GM10266 (cell line): ENCODE measurements around the gene PLCD3.

Experiments used
- DNase-seq: peaks from one replicate; pipeline ENCODE4 v3.0.0; 2012; ENCODE audit errors: extremely low spot score
- CTCF ChIP-seq: IDR thresholded peaks from 2 replicates; pipeline ENCODE4 v1.5.1; 2012; ENCODE audit warnings: mild to moderate bottlenecking, low read depth; ENCODE audit not compliant: control insufficient read depth, insufficient read depth; ENCODE audit errors: missing control alignments

The PLCD3 gene

DNA sequence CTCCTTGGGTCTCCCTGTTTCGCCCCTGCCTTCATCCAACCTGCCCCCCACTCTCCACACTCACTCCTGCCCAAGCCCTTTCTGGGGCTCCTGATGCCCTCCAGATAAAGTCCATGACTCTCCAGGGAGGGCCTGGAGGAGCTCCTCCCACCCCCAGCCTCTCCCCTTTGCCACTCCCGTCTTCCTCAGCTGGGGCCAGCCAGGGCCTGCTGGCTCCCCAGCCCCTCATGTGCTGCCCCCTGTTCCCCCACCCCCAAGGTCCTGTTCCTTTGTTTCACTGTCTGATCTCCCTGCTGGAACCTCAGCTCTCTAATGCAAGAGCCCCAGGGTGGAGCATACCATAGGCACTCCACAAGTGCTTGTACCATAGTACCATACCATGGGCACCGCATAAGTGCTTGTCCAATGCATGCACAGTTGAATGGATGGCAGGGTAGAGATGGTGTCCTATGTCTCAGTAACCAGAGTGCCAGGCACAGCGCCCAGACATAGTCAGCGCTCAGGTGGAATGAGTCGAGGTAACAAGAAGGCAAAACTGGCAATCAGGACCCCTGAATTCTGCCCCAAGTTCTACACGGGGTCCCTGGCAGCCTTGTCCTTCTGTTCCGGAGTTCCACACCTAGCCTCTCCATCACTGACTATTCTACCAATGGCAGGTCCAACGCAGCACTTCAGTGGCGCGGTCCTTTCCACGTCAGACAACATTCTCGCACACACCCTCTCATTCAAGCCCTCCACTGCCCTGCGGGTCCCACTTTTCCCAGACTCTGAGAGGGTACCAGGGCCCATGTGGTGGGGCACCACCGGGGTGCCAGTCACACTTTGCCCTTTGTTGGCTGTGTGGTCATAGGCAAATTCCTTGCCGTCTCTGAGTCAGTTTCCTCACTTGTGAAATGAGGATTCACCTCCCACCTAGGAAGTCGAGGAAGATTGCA, 1.4 kb downstream of the PLCD3 start:
- no peak for TF ChIP-seq CTCF
- DNase-seq, result no peak

DNA sequence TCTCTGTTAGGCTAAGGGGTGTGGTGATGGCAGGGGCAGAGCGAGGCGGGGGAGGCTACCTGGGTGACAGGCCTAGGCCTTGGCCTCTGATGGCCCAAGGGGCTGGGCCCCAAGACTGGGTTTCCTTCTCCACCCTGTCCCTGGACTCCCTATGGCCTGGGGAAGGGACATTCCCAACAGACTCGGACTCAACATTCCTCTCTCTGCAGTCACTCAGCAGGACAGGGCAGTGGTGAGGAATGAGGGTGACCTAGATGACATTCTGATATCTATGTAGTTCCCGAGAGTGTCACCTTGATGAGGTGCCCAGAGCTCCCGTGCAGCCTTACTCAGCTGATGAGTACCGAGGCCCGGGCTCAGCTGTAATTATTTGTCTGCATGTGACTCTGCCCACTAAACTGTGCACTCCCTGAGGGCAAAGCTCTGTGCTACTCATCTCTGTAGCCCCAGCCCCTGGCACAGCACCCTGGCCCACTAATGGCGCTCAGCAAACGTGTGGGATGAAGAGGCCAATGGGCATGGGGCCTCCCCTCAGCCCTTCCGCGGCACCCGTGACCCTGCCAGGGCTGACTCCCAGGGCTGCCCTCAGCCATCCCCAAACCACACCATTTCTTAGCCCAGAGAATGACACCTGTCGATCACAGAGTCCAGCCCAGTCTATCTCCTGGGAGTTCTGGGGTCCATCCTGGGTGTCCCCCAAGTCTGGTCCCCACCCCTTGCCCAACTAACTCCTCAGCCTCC, 2.2 kb downstream of the PLCD3 start:
- no peak for DNase-seq
- TF ChIP-seq CTCF, result no peak

DNA sequence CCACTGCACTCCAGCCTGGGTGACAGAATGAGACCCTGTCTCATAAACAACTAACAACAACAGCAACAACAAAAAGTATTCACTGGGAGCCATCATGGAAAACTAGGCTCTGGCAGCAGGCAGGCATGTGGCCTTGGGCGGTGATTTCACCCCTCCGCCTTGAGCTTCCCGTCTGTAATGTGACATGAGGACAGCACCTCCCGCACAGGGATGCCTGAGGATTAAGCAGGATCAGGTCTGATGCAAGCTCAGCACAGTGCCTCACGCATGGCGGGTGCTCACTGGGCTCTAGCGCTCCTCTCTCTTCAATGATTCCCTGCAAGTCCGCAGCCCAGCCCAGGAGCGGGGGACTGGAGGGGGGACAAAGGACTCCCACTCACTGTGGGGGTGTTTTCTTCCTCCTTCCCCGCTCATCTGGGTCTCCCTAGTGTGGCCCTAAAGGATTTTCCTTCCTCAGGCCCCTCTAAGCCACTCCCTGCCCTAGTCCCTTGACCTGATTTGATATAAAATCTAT, 2.8 kb downstream of the PLCD3 start:
- no peak for DNase-seq
- no peak for TF ChIP-seq CTCF

- no peak for TF ChIP-seq CTCF
These were observed 3.3 kb downstream of the PLCD3 start for GRCh38 chr17:45128989-45129388.

DNA sequence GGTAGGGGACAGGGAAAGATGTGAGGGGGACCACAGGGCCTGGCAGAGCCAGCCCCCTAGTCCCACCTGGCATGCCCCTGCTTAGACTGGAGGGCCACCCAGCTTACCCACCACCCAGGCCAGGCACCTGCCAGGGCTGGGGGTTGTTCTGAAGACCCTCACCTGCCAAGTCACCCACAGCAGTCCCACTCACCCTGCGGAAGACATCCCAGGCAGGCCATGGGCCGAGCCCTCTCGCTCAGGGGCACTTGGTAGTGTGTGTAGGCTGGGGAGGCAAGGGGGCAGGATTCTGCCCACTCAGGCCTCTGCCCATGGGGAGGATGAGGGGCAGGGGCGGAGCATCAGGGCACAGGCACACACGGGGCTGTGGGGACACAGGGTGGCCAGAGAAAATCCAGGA, 4.0 kb downstream of the PLCD3 start:
- DNase-seq, result no peak
- no peak for TF ChIP-seq CTCF

More at GRCh38 chr17:45128989-45129388, 3.3 kb downstream of the PLCD3 start:
- DNase-seq, result no peak

DNA sequence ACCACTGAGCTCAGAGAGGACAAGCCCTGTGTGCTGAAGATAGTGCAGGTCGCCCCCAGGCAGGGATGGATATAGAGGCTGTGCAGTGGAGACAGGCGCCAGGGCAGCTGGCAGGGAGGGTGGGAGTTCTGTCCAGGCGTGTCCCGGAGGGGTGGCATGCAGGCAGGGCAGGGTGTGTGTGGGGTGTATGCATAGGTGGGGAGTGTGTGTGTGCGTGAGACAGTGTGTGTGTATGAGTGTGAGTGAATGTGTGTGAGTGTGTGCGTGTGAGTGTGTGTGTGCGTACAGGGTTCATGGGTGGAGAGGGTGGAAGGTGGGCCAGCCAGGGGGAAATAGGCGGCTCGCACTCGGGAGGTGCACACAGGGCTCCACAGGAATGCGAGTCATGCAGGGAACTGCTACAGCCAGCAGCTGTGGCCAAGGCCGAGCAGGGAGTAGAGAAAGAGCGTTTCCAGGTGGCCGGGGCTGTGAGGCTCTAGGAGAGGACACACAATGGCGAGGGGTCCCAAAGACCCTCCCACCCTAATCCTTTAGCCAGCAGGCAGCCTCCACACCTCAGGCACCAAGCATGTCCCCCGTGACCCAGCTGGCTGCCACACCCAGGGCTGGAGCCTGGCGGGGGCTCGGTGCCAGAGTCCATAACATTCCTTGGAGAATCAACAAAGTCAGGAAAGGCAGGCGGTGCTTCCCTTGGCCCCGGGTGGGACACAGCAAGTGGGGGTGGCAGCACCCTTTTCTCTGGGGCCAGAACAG, 4.6 kb downstream of the PLCD3 start:
- no peak for TF ChIP-seq CTCF
- no peak for DNase-seq
